ENCODE results near the gene KRT1. TPM values are rescaled to one million over a fixed set of nuclear protein-coding genes. Genes with fewer than 3 reads are reported as not detected.

Gene KRT1
- total RNA-seq, 1 experiment from 2014 or later = not detected

GRCh38 chr12:52645982-52646381 lies 34.2 kb downstream of the KRT1 start:
- H3K9me3 Mint-ChIP-seq (ENCODE audit: low read depth, unreplicated experiment) = no peaks in the 10 kb centered on the region
- DNase-seq = no peak
- no peak for TF ChIP-seq CTCF (IDR thresholded peaks at IDR 0.05; ENCODE audit: unreplicated experiment)
- H3K4me3 Mint-ChIP-seq (ENCODE audit: low read depth, unreplicated experiment) = no peak overlapping the region
- peaks cover 99% of the 10 kb centered on the region for H3K27me3 Mint-ChIP-seq (ENCODE audit: unreplicated experiment)
- H3K4me1 Mint-ChIP-seq (ENCODE audit: low read depth, unreplicated experiment) = no peaks in the 10 kb centered on the region
- intact Hi-C loops (cut with micrococcal nuclease; ENCODE audit: unreplicated experiment) = no loop called here
- CTCF ChIA-PET = no interaction called here
- BruUV-seq (replicated peaks) = no TSS peak
- no peak overlapping the region for H3K27ac Mint-ChIP-seq (ENCODE audit: unreplicated experiment)
- no peaks in the 10 kb centered on the region for H3K36me3 Mint-ChIP-seq (ENCODE audit: insufficient read depth, unreplicated experiment)

GRCh38 chr12:52645120-52645761 lies 35.0 kb downstream of the KRT1 start:
- intact Hi-C loops (cut with micrococcal nuclease; ENCODE audit: unreplicated experiment) = no loop called here
- H3K4me3 Mint-ChIP-seq (ENCODE audit: low read depth, unreplicated experiment) = no peak overlapping the region
- no peak for DNase-seq
- CTCF ChIA-PET = no interaction called here
- TF ChIP-seq CTCF (IDR thresholded peaks at IDR 0.05; ENCODE audit: unreplicated experiment) = no peak
- H3K4me1 Mint-ChIP-seq (ENCODE audit: low read depth, unreplicated experiment) = no peaks in the 10 kb centered on the region
- BruUV-seq (replicated peaks) = no TSS peak
- H3K36me3 Mint-ChIP-seq (ENCODE audit: insufficient read depth, unreplicated experiment) = no peaks in the 10 kb centered on the region
- H3K9me3 Mint-ChIP-seq (ENCODE audit: low read depth, unreplicated experiment) = no peaks in the 10 kb centered on the region
- H3K27ac Mint-ChIP-seq (ENCODE audit: unreplicated experiment) = no peak overlapping the region
- peaks cover 100% of the 10 kb centered on the region for H3K27me3 Mint-ChIP-seq (ENCODE audit: unreplicated experiment)

- no TSS peak for BruUV-seq (replicated peaks)
- CTCF ChIA-PET = no interaction called here
- Mint-ChIP-seq H3K4me1 (ENCODE audit: low read depth, unreplicated experiment) (no peaks in the 10 kb centered on the region), H3K9me3 (ENCODE audit: low read depth, unreplicated experiment) (no peaks in the 10 kb centered on the region), H3K4me3 (ENCODE audit: low read depth, unreplicated experiment) (no peak overlapping the region), H3K36me3 (ENCODE audit: insufficient read depth, unreplicated experiment) (no peaks in the 10 kb centered on the region), H3K27me3 (ENCODE audit: unreplicated experiment) (peaks cover 100% of the 10 kb centered on the region), H3K27ac (ENCODE audit: unreplicated experiment) (no peak overlapping the region)
- intact Hi-C loops (cut with micrococcal nuclease; ENCODE audit: unreplicated experiment) = no loop called here
- no peak for TF ChIP-seq CTCF (IDR thresholded peaks at IDR 0.05; ENCODE audit: unreplicated experiment)
- no peak for DNase-seq
These were observed 36.2 kb downstream of the KRT1 start for GRCh38 chr12:52644078-52644415.

- TF ChIP-seq CTCF (IDR thresholded peaks at IDR 0.05; ENCODE audit: unreplicated experiment) = no peak
These were observed 36.8 kb downstream of the KRT1 start for GRCh38 chr12:52643233-52644077.

More at GRCh38 chr12:52643233-52644077, 36.8 kb downstream of the KRT1 start:
- H3K9me3 Mint-ChIP-seq (ENCODE audit: low read depth, unreplicated experiment) = no peaks in the 10 kb centered on the region
- H3K27ac Mint-ChIP-seq (ENCODE audit: unreplicated experiment) = no peak overlapping the region
- H3K4me3 Mint-ChIP-seq (ENCODE audit: low read depth, unreplicated experiment) = no peak overlapping the region
- no peaks in the 10 kb centered on the region for H3K36me3 Mint-ChIP-seq (ENCODE audit: insufficient read depth, unreplicated experiment)
- H3K4me1 Mint-ChIP-seq (ENCODE audit: low read depth, unreplicated experiment) = no peaks in the 10 kb centered on the region
- intact Hi-C loops (cut with micrococcal nuclease; ENCODE audit: unreplicated experiment) = no loop called here
- DNase-seq = no peak
- peaks cover 95% of the 10 kb centered on the region for H3K27me3 Mint-ChIP-seq (ENCODE audit: unreplicated experiment)
- CTCF ChIA-PET = no interaction called here
- no TSS peak for BruUV-seq (replicated peaks)
